ENCODE measurements around the gene IGF2BP2. TPM values are rescaled to one million over a fixed set of nuclear protein-coding genes. Genes with fewer than 3 reads are reported as not detected.

IGF2BP2 gene
- total RNA-seq, result 27.5 and 47.8 TPM in 2 replicates

DNA sequence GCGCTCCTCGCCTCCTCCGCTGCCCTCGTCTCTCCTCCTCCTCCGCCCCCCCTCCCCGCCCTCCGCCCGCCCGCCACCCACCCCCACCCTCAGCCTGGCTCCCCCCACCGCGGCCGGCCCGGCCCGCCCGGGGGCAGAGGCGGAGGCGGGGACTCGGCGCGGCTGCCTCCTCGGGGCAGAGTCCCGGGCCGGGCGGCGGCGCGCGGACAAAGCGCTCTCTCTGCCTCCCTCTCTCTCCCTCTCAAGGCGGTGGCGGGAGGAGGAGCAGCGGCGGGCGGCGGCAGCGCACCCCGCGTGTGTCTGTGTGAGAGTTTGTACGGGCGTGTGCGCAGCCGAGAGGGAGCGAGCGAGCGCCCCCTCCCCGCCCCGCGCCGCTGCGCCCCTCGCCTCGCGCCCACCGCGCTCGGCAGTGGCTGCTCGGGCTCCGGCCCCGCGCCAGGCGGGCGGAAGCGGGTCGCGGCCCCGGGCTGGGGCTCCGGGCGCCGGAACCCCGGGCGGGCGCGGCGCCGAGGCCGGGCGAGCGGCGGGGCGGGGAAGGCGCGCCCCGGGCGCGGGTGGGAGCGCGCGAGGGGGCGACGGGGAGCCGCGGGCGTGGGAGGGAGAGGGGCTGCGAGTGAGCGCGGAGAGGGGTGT lies at the start of gene IGF2BP2:
IGF2BP2 (minus strand) TSS at position 37 of the 633 bp plus-strand sequence. CDS start 82 bp downstream, outside the sequence.

Other genes starting within 250 kb of the IGF2BP2 start
- 12.9 and 19.1 TPM in 2 replicates for gene SENP2, start 238.7 kb downstream of the IGF2BP2 start, total RNA-seq
- 72.6 and 93.9 TPM in 2 replicates for gene TRA2B, start 113.0 kb upstream of the IGF2BP2 start, total RNA-seq

Measured in cardiac ventricle fibroblast (primary cell).